SK-N-SH (cell line): ENCODE data around the gene CYBC1. TPM values are rescaled to one million over a fixed set of nuclear protein-coding genes. Genes with fewer than 3 reads are reported as not detected.

ENCODE experiments used
- CTCF ChIA-PET: fragments of 300-600, 350-600 bp; formaldehyde crosslinking; extraction: SDS; loops from one replicate; lab custom pipeline; 2021; lab: Yijun Ruan, JAX
- POLR2A ChIA-PET: fragments of 350-600 bp; sonication (Branson Sonifier 250); formaldehyde crosslinking; extraction: SDS; loops from one replicate; lab custom pipeline; 2020; ENCODE audit warnings: antibody characterized with exemption, inconsistent platforms; lab: Yijun Ruan, JAX
- DNase-seq: peaks from one replicate; pipeline ENCODE4 v3.0.0; 2012
- H2AFZ ChIP-seq: fragments of 200-600 bp; sonication (generic); 2 replicates; pipeline ENCODE4 v1.8.1; 2016; ENCODE audit warnings: antibody characterized with exemption, mild to moderate bottlenecking, low read depth
- H3F3A ChIP-seq: fragments of 200-600 bp; sonication (generic); replicated peaks from 2 replicates; pipeline ENCODE3; 2016; ENCODE audit warnings: antibody characterized with exemption, mild to moderate bottlenecking; ENCODE audit not compliant: insufficient read depth
- H3K27ac ChIP-seq, 2 experiments: fragments of 200-500 bp in 1 of 2; fragments of 200-600 bp in 1 of 2; sonication (Bioruptor generic) in 1 of 2; sonication (generic), shearing (Covaris generic) in 1 of 2; 2 replicates each; pipeline versions ENCODE4 v1.5.1 to v1.6.1; 2014 to 2016; ENCODE audit warnings: low read depth in 2 of 2, inconsistent platforms in 1 of 2, low read length in 1 of 2, mild to moderate bottlenecking in 1 of 2, mixed read lengths in 1 of 2
- H3K27me3 ChIP-seq: fragments of 200-600 bp; sonication (generic), shearing (Covaris generic); 2 replicates; pipeline ENCODE4 v1.6.1; 2016; ENCODE audit warnings: mixed run types; ENCODE audit not compliant: insufficient read depth
- H3K36me3 ChIP-seq, 2 experiments: fragments of 200-500 bp in 1 of 2; fragments of 200-600 bp in 1 of 2; sonication (Bioruptor generic) in 1 of 2; sonication (generic) in 1 of 2; replicated peaks in 1 of 2; 2 replicates each; pipeline versions ENCODE3 to v1.5.1; 2014 to 2016; ENCODE audit warnings: low read length in 1 of 2, mild to moderate bottlenecking in 1 of 2; ENCODE audit not compliant: insufficient read depth in 2 of 2, control insufficient read depth in 1 of 2
- H3K4me1 ChIP-seq, 2 experiments: fragments of 200-500 bp in 1 of 2; fragments of 200-600 bp in 1 of 2; sonication (Bioruptor generic) in 1 of 2; sonication (generic), shearing (Covaris generic) in 1 of 2; 2 replicates each; pipeline versions ENCODE4 v1.5.1 to v1.6.1; 2014 to 2016; ENCODE audit warnings: low read depth in 1 of 2, low read length in 1 of 2, mixed run types in 1 of 2; ENCODE audit not compliant: insufficient read depth in 2 of 2, control insufficient read depth in 1 of 2
- H3K4me2 ChIP-seq: fragments of 200-600 bp; sonication (generic), shearing (Covaris generic); 2 replicates; pipeline ENCODE4 v1.6.1; 2017; ENCODE audit warnings: mixed run types
- H3K4me3 ChIP-seq, 2 experiments: fragments of 200-500 bp in 1 of 2; fragments of 200-600 bp in 1 of 2; sonication (Bioruptor generic) in 1 of 2; sonication (generic), shearing (Covaris generic) in 1 of 2; 2 replicates each; pipeline versions ENCODE4 v1.5.1 to v1.8.1; 2014 to 2016; ENCODE audit warnings: low read depth in 2 of 2, inconsistent platforms in 1 of 2, low read length in 1 of 2, mild to moderate bottlenecking in 1 of 2, mixed read lengths in 1 of 2, moderate library complexity in 1 of 2
- H3K79me2 ChIP-seq: fragments of 200-600 bp; sonication (generic); 2 replicates; pipeline ENCODE4 v1.8.1; 2017; ENCODE audit warnings: mild to moderate bottlenecking; ENCODE audit not compliant: insufficient read depth
- H3K9ac ChIP-seq: fragments of 200-600 bp; sonication (generic); 2 replicates; pipeline ENCODE4 v1.6.1; 2017; ENCODE audit warnings: mixed run types
- H3K9me2 ChIP-seq: fragments of 200-600 bp; sonication (generic); 2 replicates; pipeline ENCODE4 v1.6.1; 2017; ENCODE audit warnings: mixed run types
- H3K9me3 ChIP-seq: fragments of 200-600 bp; sonication (generic); 2 replicates; pipeline ENCODE4 v1.6.1; 2017; ENCODE audit warnings: mixed run types, mild to moderate bottlenecking, moderate library complexity
- H4K20me1 ChIP-seq: fragments of 200-600 bp; sonication (generic); 2 replicates; pipeline ENCODE4 v1.6.1; 2017; ENCODE audit warnings: mild to moderate bottlenecking, mixed run types; ENCODE audit not compliant: insufficient read depth
- EP300 ChIP-seq, 2 experiments: IDR thresholded peaks; 2 replicates each; pipeline versions ENCODE4 v1.4.0 to v1.6.1; 2012; ENCODE audit warnings: borderline replicate concordance in 1 of 2, low read depth in 1 of 2, low read length in 1 of 2
- FOXM1 ChIP-seq: IDR thresholded peaks from 2 replicates; pipeline ENCODE4 v1.4.0; 2012; ENCODE audit warnings: low read depth, mild to moderate bottlenecking
- GABPA ChIP-seq: IDR thresholded peaks from 2 replicates; pipeline ENCODE4 v1.4.0; 2012; ENCODE audit warnings: low read depth, mild to moderate bottlenecking
- GATA2 ChIP-seq: sonication (generic); formaldehyde crosslinking; IDR thresholded peaks from 2 replicates; pipeline ENCODE4 v1.5.0; 2020; ENCODE audit warnings: mild to moderate bottlenecking, missing genetic modification reagents
- IRF3 ChIP-seq: fragments of 150-350 bp; IDR thresholded peaks from 2 replicates; pipeline ENCODE4 v1.6.1; 2016; ENCODE audit warnings: mild to moderate bottlenecking, low read depth, low read length
- JUND ChIP-seq: IDR thresholded peaks from 2 replicates; pipeline ENCODE4 v1.4.0; 2012
- MAX ChIP-seq: IDR thresholded peaks from 2 replicates; pipeline ENCODE4 v1.4.0; 2012; ENCODE audit warnings: low read depth
- MEF2A ChIP-seq: IDR thresholded peaks from 2 replicates; pipeline ENCODE4 v1.4.0; 2012; ENCODE audit warnings: low read depth, borderline replicate concordance
- PBX3 ChIP-seq: IDR thresholded peaks from 2 replicates; pipeline ENCODE4; 2012
- POLR2AphosphoS5 ChIP-seq: IDR thresholded peaks from 2 replicates; pipeline ENCODE4 v1.6.1; 2012; ENCODE audit warnings: low read depth, low read length
- RAD21 ChIP-seq: IDR thresholded peaks from 2 replicates; pipeline ENCODE4 v1.6.1; 2012; ENCODE audit warnings: mild to moderate bottlenecking, low read length
- RCOR1 ChIP-seq: fragments of 150-350 bp; IDR thresholded peaks from 2 replicates; pipeline ENCODE4 v1.6.1; 2017; ENCODE audit warnings: antibody characterized with exemption, low read length
- REST ChIP-seq: IDR thresholded peaks from 2 replicates; pipeline ENCODE4 v1.6.1; 2012; ENCODE audit warnings: mild to moderate bottlenecking, low read depth, low read length, moderate library complexity
- SIN3A ChIP-seq: IDR thresholded peaks from 2 replicates; pipeline ENCODE4 v1.6.1; 2012; ENCODE audit warnings: low read depth, mild to moderate bottlenecking, low read length, moderate library complexity, borderline replicate concordance
- USF1 ChIP-seq: IDR thresholded peaks from 2 replicates; pipeline ENCODE4 v1.4.0; 2012; ENCODE audit warnings: low read depth, borderline replicate concordance
- WGBS: methylation state at CpG from one replicate; pipeline ENCODE4 v1.1.6; 2017; ENCODE audit warnings: low lambda C conversion rate; 5-methylcytosine and 5-hydroxymethylcytosine counted together
- polyA plus RNA-seq, 3 experiments: library from polyadenylated mRNA; depleted of rRNA; stranded (reverse); fragments of >200 nt; gene quantifications; 2 replicates each; pipeline ENCODE4 v1.2.3, GENCODE V29; 2012

Gene CYBC1
- polyA plus RNA-seq, 1 of the 3 experiments (the other 2 are of a cell fraction) = 165 TPM

- no peaks in the 10 kb centered on the region for H4K20me1 ChIP-seq
These were observed 29.1 kb upstream of the CYBC1 start for GRCh38 chr17:82479602-82480001.

More at GRCh38 chr17:82479602-82480001, 29.1 kb upstream of the CYBC1 start:
- DNase-seq = no peak
- H3K9me3 ChIP-seq = no peaks in the 10 kb centered on the region
- H2AFZ ChIP-seq = no peak overlapping the region
- H3K36me3 ChIP-seq = peaks cover 44 to 61% of the 10 kb centered on the region in 2 experiments
- peaks cover 10% of the 10 kb centered on the region for H3F3A ChIP-seq
- ChIA-PET POLR2A (interaction anchor here (1.7 kb wide), 1 partner anchor 13 kb away, joined by 4 read pairs; no protein-coding TSS in a partner anchor), CTCF (interaction anchor here (0.9 to 5.6 kb wide), 4 partner anchors 10 to 24 kb away, joined by 3 to 35 read pairs (median 4); no protein-coding TSS in a partner anchor)
- 94% methylated on average over 5 of the region's 5 CpGs for WGBS
- H3K27ac ChIP-seq = no peak overlapping the region
- no peak overlapping the region for H3K4me2 ChIP-seq
- H3K9ac ChIP-seq = no peak overlapping the region
- TF ChIP-seq IRF3 (no peak), PBX3 (no peak), POLR2AphosphoS5 (no peak), MEF2A (no peak), SIN3A (no peak), REST (no peak), GABPA (no peak), FOXM1 (no peak), USF1 (no peak), RCOR1 (no peak), JUND (no peak), RAD21 (no peak), GATA2 (CRISPR knock-in tag) (no peak), MAX (no peak), EP300 (IDR thresholded peaks at IDR 0.05; ENCODE audit: borderline replicate concordance in 1 of 2, low read depth in 1 of 2, low read length in 1 of 2) (no peak)
- H3K4me3 ChIP-seq = no peak overlapping the region
- no peaks in the 10 kb centered on the region for H3K4me1 ChIP-seq
- 0 out of 2 replicates have a peak, but pooled peaks cover 2% of the 10 kb centered on the region for H3K79me2 ChIP-seq
- no peaks in the 10 kb centered on the region for H3K9me2 ChIP-seq
- H3K27me3 ChIP-seq = no peaks in the 10 kb centered on the region
